H4 (cell line): ENCODE data around the gene ZDHHC9. TPM values are rescaled to one million over a fixed set of nuclear protein-coding genes. Genes with fewer than 3 reads are reported as not detected.

ENCODE experiments used
- DNase-seq: peaks from one replicate; pipeline ENCODE4 v3.0.0-alpha.2; 2015; ENCODE audit warnings: low spot score
- total RNA-seq: library from RNA; depleted of rRNA; stranded (reverse); fragments of >200 nt; shearing (Covaris generic); gene quantifications from 2 replicates; pipeline ENCODE4 v1.2.3, GENCODE V29; 2014

The ZDHHC9 gene
- total RNA-seq, 1 experiment from 2014 or later, result 24.5 TPM

- no peak for DNase-seq
Observed at GRCh38 chrX:129786210-129786651, 57.5 kb downstream of the ZDHHC9 start.

GRCh38 chrX:129785160-129785947 is 58.3 kb downstream of the ZDHHC9 start:
- no peak for DNase-seq

- DNase-seq, result no peak
Observed at GRCh38 chrX:129784371-129784770, 59.3 kb downstream of the ZDHHC9 start.

DNA sequence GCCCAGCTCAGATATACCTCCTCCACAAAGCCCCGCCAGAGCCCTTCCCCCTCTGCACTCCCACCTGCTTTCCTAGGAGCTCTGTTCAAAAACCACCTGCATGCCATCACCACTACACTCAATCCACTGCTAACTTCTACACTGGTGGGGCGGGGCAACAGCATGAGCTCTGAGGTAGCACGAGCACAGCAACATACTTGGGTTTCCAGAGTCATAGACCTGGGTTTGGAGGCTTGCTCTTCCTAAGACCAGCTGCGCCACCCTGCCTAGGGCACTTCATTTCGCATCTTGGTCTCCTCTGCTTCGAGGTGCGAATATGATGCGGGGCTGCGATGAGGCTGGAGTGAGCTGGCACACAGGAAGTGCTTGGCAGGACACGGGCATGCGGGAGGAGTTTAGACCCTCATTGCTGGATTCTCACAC is 60.4 kb downstream of the ZDHHC9 start:
- no peak for DNase-seq

GRCh38 chrX:129782706-129783105 is 61.0 kb downstream of the ZDHHC9 start:
- no peak for DNase-seq

DNA sequence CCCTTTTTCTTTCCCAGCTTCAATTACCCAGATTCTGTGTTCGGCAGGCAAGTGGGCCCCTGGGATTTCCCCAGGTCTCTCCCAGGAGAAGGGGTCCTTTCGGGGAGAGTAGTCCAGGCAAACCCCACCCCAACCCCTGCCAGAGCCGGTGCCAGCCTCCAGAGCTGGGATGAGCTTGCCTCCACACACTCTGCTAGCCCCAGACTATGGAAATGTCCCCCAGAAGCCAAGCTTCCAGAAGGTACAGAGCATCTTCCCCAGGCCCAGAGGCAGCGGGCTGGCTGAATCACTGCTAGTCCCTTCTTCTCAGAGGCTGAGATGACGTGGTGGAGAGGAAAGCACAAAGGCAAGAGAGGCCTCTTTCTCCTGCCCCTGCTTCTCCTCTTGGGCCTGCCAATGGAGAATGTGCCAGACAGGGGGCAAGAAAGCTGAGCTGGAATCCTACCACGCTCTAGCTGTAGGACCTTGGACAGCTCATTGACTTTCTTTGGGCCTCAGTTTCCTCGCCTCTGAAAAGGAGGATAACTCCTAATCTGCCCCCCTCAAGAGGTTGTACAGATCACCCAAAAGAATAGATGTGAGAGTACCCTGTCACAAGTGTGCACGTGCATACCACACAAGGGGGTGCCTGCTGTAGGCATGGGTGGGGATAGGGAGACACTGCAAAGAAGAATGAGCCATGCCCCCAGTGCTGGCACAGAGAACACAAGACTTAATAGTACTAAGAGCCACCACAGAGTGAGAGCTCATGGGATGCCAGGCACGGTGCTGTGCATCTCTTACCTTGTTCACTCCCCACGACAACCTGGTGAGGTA is 61.8 kb downstream of the ZDHHC9 start:
- no peak for DNase-seq

DNA sequence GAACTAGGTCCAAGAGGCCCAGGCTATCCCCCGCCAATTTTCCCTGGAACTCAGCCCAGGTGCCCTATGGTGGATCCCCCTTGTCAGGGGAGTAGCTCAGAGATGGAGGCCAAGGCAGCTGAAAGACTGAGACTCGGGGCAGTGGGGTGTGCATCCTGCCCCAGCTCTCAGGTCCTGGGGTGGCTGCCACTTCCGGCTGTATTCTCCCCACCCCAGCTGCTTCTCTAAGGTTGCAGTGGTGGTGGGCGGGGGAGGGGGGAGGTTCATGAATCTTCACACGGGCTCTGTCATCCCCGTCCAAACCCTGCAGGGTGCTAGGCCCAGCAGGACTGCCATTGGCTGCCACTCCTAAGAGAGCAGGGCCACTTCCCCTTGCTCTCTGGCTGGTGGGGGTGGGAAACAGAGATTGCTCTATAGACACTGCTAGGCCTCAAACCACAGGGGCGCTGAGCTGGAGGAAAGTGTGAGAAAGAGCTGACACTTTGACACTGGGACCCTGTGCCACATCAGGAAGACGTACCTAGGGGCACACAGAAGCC is 62.5 kb downstream of the ZDHHC9 start:
- no peak for DNase-seq

DNA sequence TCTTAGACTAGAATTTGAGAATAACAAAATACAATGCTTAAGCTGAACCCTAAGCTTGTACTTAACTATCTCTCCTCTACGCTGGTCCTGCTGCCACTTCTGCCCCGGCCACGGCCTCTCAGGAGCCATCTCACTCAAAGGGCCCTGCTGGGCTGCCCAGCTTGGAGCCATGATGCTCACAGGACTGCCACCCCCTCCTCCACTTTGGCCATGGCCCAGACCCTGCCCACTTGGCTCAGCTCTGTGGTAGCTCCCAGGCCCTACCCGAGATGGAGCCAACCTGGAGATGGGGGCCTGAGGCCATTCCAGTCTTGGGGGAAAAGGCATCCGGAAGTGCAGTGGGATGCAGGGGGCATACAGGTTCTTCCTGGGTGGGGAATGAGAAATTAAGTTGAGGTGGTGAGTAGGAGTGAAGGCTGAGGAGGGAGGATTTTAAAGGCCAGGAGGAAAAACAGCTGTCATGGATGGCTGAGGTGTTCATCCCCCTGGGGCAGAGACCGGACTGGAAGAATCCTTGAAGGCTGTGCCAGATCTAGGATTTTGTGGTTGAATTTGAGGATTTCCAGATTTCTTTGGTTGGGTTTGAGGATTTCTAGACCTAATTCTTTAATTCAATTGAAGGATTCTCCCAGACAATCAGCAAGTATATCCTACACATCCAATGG is 63.1 kb downstream of the ZDHHC9 start:
- no peak for DNase-seq

GRCh38 chrX:129779747-129780146 is 63.9 kb downstream of the ZDHHC9 start, which contains the start of gene SASH3:
Gene SASH3 (plus strand): TSS chrX:129779949. CDS start chrX:129780098, 149 bp downstream.
- DNase-seq, result no peak

DNA sequence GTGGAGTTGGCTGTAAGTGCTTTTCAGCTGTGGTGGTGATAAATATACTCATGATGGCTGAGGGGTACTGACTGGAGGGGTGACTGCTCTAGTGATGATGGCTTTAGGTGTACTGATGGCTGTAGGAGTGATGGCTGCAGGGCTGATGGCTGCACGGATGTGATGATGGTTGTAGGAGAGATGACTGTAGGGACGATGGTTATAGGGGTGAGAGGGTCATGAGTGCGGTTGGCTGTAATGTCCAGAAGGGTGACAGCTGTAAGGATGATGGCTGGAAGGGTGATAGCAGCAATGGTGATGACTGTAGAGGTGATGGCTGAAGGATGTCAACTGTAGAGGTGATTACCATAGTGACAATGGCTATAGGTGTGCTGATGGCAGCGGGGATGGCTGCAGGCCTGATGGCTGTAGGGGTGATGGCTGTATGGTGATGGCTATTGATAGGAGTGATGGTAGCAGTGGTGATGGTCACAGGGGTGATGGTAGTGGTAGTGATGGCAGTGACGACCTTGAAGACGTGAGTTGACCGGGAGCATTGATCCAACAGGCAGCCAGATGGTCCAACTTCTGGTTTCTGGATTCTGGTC is 64.5 kb downstream of the ZDHHC9 start:
- DNase-seq, result no peak

GRCh38 chrX:129777218-129778030 is 66.3 kb downstream of the ZDHHC9 start:
- DNase-seq, result no peak

- DNase-seq, result no peak
Observed at GRCh38 chrX:129773649-129774458, 69.8 kb downstream of the ZDHHC9 start.

DNA sequence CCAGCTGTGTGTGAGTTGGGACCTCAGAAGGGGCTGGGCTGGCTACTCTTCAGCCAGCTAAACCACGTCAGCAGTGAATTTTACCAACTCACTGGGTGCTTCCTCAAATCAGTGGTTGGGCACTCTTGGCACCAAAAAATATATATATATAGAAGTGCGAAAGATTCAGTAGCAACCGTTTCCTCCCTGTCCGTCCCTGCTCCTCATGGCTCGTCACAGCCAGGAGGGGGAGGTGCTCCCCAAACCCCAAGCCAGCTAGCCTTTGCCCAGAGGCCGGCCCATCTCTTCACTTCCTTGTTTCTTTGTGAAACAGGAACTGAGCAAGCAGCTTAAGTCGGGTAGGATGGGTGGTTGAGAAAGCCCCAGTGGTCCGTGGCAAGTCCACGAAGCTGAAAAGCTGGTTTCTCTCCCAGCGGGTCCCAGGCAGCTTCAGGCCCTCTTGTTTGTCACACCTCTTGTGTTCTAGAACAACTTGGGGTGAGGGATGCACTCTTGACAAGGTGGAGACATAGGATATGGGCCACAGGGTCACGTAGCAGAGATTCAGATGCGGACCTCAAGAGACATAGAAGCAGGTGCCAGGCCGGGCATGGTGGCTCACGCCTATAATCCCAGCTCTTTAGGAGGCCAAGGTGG is 70.8 kb downstream of the ZDHHC9 start:
- no peak for DNase-seq

DNA sequence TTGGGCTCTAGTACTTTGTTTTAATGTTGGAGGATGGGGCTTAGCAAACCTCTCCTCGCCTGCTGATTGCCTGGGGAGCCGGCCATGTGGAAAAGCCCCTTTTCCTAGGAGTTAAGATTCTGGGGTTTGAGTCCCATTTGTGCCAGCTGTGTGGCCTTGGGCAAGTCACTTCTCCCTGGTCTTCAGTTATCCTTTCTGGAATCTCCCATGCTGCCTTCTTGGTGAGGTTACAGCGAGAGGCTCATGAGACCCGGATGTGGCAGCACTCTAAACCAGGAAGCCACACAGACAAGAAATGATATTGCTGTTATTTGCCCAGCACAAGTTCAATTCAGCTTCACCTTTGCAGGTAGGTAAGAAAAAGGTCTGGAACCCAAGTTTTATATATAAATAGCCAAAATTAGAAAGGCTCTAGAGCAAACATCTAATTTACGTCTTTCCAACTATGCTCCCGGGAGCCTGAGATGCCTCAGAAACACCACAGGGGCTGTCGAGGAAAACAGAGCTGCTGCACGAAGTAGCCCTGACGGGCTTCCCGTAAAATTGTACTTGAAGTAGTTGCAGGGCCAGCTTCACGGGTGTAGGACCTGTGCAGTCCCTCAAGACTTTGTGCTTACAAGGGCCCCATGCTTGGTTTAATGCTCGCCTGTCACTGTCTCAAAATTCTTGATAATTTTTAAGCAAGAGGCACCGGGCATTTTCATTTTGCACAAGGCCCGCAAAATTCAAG is 72.3 kb downstream of the ZDHHC9 start:
- no peak for DNase-seq

DNA sequence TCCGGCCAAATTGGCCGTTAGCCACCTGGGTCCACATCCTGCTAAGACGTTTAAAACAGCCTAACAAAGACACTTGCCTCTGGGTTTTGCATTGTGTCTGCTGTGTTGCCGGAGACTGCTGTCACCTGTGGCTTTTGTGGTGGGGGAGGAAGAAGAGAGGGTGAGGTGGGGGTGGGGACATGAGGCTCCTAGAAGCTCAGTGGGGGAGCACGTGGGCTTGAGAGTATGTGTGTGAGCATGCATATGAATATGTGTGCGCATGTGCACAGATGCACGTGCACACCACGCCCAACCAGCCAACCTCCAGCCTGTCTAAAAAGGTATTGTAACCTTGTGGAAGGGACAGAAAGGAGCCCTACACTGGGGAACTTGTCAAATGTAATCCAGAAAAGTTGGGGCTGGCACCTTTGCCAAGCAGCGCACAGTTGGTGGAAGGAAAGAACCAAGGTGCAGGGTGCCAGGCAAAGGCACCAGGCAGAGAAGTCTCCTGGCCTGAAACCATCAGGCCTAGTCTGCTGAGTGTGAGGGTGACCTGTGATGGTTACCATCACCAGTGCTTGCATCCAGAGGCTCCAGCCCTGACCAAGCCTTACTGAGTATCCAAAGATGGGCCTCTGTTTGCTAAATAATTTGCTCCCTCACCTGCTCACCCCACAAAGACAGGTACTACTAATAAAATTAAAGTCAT is 74.1 kb downstream of the ZDHHC9 start:
- DNase-seq, result no peak

GRCh38 chrX:129768586-129769466 is 74.9 kb downstream of the ZDHHC9 start:
- no peak for DNase-seq

DNA sequence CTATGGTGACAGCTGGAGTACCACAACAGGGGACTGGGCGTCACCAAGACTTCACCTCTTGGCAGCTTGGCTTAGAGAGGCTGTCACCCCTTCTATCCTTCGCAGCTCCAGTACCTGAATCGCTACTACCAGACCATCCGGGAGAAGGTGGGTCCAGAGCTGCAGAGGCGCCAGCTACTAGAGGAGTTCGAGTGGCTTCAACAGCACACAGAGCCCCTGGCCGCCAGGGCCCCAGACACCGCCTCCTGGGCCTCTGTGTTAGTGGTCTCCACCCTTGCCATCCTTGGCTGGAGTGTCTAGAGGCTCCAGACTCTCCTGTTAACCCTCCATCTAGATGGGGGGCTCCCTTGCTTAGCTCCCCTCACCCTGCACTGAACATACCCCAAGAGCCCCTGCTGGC is 75.5 kb downstream of the ZDHHC9 start:
- no peak for DNase-seq
